Thoracic aorta (tissue), 2 donors: ENCODE results near the gene RHOG. TPM values are rescaled to one million over a fixed set of nuclear protein-coding genes. Genes with fewer than 3 reads are reported as not detected.
A peak's percentile ranks its signal among the peaks of the same experiment; 100 is the strongest.
"Not testable (repeated sequence)": the region's sequence is repeated elsewhere in the genome, so short reads cannot be mapped to it uniquely, and the experiment has no call there.

Experiments used
- ATAC-seq: fragments of 150-250 bp; one replicate; pipeline ENCODE4 v1.8.0; 2017; ENCODE audit warnings: low read depth; ENCODE audit not compliant: insufficient number of reproducible peaks, low FRiP score
- DNase-seq: peaks from one replicate; pipeline ENCODE4 v3.0.0-alpha.2; 2020; ENCODE audit warnings: low spot score
- H3K27ac ChIP-seq, 2 donors: fragments of 200-600 bp; sonication (generic); 1 replicate in 1 of 2; 2 replicates in 1 of 2; pipeline ENCODE4 v1.5.1; 2016; ENCODE audit warnings: mild to moderate bottlenecking in 2 of 2, moderate library complexity in 2 of 2
- H3K27me3 ChIP-seq: fragments of 200-600 bp; sonication (generic); replicated peaks from 2 replicates; pipeline ENCODE4 v1.6.0; 2016; ENCODE audit warnings: mild to moderate bottlenecking; ENCODE audit not compliant: insufficient read depth
- H3K36me3 ChIP-seq: fragments of 200-600 bp; sonication (generic); one replicate; pipeline ENCODE4 v1.5.1; 2016
- H3K4me1 ChIP-seq, 2 donors: fragments of 200-600 bp; sonication (generic); 1 replicate in 1 of 2; 2 replicates in 1 of 2; pipeline versions ENCODE4 v1.5.1 to v1.6.0; 2016; ENCODE audit warnings: low read depth in 2 of 2, mild to moderate bottlenecking in 1 of 2; ENCODE audit not compliant: control insufficient read depth in 1 of 2
- H3K4me3 ChIP-seq: fragments of 200-600 bp; sonication (generic); 2 replicates; pipeline ENCODE4 v1.5.1; 2016; ENCODE audit warnings: mild to moderate bottlenecking
- H3K9me3 ChIP-seq: fragments of 200-600 bp; sonication (generic); 2 replicates; pipeline ENCODE4 v1.5.1; 2016
- total RNA-seq, 2 donors: library from RNA; depleted of rRNA; stranded (reverse); fragments of >200 nt; gene quantifications; one replicate each; pipeline versions ENCODE4 v1.1.0 to v1.2.3, GENCODE V29; 2016
- TF ChIP-seq, protein P1 (sequence below): fragments of 200-600 bp; sonication (generic); IDR thresholded peaks from one replicate; pipeline ENCODE4 v1.5.1; 2019; ENCODE audit warnings: antibody characterized with exemption

The RHOG gene
- total RNA-seq, 2 donors from 2014 or later, result 49.4 to 69.7 TPM

DNA sequence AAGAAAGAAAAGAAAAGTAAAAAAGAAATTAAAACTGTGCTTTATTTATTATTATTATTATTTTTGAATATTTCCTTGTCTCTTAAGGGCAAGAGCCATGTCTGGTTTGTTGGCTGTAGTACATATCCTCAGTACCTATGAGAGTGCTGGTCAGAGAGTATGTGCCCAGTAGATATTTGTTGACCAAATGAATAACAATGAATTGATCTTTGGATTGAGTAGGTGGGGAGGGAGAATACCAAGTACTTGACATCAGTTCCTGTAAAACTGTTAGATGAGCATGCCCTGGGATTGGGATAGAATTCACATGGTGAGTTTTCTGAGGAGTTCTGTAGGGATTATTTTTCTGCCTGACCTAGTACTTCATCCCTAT lies 26.1 kb upstream of the RHOG start:
- ATAC-seq, result no peak

DNA sequence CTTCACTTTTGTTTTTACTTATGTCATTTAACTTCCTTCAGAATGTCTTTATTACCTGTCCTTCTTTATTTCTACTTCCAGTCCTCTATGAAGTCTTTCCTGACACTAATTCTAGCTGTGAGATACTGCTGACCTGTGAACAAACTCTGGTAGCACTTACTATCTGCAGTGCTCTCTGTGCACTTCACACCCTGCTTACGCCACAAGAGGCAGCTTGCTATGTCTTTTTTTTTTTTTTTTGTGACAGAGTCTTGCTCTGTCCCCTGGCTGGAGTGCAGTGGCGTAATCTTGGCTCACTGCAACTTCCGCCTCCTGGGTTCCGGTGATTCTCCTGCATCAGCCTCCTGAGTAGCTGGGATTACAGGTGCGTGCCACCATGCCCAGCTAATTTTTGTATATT lies 25.4 kb upstream of the RHOG start:
- Histone ChIP-seq H3K27me3 (no peaks in the 10 kb centered on the region), H3K4me1 (peaks cover 25 to 58% of the 10 kb centered on the region in 2 donors), H3K9me3 (no peaks in the 10 kb centered on the region), H3K27ac (peak overlapping the region in 1 of 2 donors; percentile 64), H3K4me3 (peak overlapping the region; percentile 36), H3K36me3 (no peaks in the 10 kb centered on the region)
- TF ChIP-seq, protein P1, sequence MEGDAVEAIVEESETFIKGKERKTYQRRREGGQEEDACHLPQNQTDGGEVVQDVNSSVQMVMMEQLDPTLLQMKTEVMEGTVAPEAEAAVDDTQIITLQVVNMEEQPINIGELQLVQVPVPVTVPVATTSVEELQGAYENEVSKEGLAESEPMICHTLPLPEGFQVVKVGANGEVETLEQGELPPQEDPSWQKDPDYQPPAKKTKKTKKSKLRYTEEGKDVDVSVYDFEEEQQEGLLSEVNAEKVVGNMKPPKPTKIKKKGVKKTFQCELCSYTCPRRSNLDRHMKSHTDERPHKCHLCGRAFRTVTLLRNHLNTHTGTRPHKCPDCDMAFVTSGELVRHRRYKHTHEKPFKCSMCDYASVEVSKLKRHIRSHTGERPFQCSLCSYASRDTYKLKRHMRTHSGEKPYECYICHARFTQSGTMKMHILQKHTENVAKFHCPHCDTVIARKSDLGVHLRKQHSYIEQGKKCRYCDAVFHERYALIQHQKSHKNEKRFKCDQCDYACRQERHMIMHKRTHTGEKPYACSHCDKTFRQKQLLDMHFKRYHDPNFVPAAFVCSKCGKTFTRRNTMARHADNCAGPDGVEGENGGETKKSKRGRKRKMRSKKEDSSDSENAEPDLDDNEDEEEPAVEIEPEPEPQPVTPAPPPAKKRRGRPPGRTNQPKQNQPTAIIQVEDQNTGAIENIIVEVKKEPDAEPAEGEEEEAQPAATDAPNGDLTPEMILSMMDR, result no peak
- ATAC-seq (no peak), DNase-seq (no peak)

More for the DNA sequence above, 26.1 kb upstream of the RHOG start:
- Histone ChIP-seq H3K27me3 (no peaks in the 10 kb centered on the region), H3K4me3 (no peak overlapping the region), H3K9me3 (no peaks in the 10 kb centered on the region), H3K36me3 (no peaks in the 10 kb centered on the region), H3K27ac (no peak overlapping the region), H3K4me1 (peaks cover 25 to 58% of the 10 kb centered on the region in 2 donors)
- TF ChIP-seq, protein P1, result no peak
- no peak for DNase-seq

DNA sequence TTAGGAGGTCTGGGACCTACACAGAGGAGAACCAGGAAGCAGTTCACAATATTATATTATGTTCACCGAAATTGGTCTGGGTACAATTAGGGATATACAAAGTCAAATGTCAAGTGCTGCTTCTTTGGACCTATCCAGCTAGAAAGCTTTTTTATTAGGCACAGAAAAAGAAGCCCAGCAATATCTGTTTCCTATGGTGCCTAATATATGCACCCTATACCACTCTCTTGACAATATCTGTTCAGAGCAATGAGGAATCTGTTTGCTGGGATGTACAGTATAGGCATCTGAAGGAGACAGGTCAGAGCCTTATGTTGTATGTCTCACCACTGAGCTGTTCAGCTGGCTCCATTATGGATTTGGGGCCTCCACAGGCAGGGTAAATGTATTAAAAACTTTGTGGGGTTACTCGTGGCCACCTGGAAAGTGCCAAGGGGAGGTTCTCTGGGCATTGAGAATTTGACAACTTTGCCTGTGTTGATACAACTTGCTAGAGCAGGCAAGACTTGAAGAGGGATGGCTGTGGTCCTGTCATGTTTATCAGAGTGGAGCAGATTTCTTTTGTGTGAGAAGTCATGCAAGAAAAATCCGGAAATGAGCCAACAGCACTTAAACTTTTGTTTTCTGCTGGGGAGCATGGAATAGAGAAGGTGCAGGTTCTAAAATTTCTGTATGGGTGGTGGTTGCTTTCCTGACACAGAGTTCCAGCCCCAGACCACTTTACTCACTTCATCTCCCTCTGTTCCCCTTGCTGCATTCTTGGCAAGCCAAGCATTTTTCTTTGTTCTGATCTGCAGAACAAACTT lies 24.8 kb upstream of the RHOG start:
- TF ChIP-seq, protein P1, result no peak
- Histone ChIP-seq H3K4me1 (peaks cover 27 to 60% of the 10 kb centered on the region in 2 donors), H3K36me3 (no peaks in the 10 kb centered on the region), H3K27ac (peak overlapping the region; percentile 49 to 64), H3K9me3 (no peaks in the 10 kb centered on the region), H3K27me3 (no peaks in the 10 kb centered on the region), H3K4me3 (peak overlapping the region; percentile 36)
- no peak for DNase-seq
- ATAC-seq, result peak; percentile 66

DNA sequence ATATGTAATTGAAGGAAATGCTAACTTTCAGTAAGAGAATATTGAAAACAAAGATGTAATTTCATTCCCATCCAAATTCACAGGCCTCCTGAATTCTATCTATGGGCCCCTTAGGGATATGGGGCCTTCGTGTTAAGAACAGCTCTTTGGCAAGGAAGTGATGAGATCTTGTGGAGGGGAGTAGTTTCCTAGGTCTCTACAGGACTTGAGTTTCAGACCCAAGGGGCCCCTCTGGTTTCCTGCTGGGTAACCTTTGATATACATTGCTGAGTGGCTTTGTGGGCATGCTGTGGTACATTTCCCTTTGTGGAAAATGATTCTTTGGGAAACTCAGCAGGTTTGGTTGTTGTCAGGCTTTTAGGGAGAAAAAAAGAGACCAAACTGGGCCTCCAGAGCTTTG lies 20.9 kb upstream of the RHOG start:
- no peak for ATAC-seq
- DNase-seq, result no peak
- no peaks in the 10 kb centered on the region for H3K27me3 ChIP-seq
- H3K4me1 ChIP-seq, result peaks cover 66 to 71% of the 10 kb centered on the region in 2 donors
- H3K36me3 ChIP-seq, result no peaks in the 10 kb centered on the region
- H3K9me3 ChIP-seq, result no peaks in the 10 kb centered on the region
- H3K4me3 ChIP-seq, result no peak overlapping the region
- no peak overlapping the region for H3K27ac ChIP-seq
- TF ChIP-seq, protein P1, result no peak

DNA sequence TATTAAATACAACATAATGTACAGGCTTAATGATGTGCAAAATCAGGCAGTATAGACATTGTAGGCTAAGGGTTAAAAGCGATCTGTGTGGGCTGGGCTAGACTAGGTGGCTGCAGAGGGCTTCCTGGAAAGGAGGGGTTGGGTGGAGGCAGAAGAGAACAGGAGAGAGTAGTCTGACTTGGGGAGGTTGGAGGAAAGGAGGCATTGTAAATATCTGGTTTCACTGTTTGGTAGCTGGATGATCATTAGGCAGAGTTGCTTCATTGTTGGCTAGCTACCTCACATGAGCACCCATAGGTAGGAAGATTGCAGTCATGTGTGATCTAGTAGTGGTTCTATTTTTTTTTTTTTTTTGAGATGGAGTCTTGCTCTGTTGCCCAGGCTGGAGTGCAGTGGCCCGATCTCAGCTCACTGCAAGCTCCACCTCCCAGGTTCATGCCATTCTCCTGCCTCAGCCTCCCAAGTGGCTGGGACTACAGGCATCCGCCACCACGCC lies 20.2 kb upstream of the RHOG start:
- H3K27ac ChIP-seq, DNase-seq, H3K9me3 ChIP-seq, H3K4me3 ChIP-seq, ATAC-seq, H3K36me3 ChIP-seq, H3K27me3 ChIP-seq: not testable (repeated sequence)
- H3K4me1 ChIP-seq, result peaks cover 63 to 69% of the 10 kb centered on the region in 2 donors
